NCI-H1048 (cell line): ENCODE results near the gene EPS8L2.

ENCODE experiments used
- DNase-seq: peaks from one replicate; lab custom pipeline; 2025; lab: John Stamatoyannopoulos, UW

Gene EPS8L2

GRCh38 chr11:763073-763463, 57.0 kb downstream of the EPS8L2 start:
- DNase-seq, result no peak

DNA sequence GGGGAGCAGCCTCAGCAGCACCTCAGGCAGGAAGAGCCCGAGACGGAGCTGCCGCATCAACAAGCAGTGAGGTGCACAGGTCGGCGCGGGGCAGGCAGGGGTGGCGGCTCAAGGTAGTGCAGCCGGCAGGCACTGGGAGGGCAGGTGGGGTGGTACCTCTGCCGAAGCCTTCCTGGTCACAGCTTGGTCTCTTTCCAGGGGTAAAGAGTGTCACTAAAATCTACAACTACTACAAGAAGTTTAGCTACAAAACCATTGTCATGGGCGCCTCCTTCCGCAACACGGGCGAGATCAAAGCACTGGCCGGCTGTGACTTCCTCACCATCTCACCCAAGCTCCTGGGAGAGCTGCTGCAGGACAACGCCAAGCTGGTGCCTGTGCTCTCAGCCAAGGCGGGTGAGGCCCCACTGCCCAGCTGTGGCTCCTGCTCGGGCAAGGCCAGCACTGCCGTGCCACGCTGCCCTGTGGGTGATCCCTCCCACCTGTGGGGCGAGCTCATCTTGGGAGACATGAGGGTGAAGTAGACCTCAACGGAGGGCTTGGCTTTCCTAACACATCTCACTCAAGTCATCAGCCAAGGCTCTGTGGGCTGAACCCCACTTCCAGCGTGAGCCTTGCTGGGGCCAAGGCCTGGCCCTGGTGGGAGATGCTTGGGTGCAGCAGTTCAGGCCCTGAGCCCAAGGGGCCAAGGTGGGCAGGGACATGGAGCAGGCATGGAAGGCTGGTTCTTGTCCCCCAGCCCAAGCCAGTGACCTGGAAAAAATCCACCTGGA, 57.7 kb downstream of the EPS8L2 start:
- no peak for DNase-seq

GRCh38 chr11:764322-765024, 58.4 kb downstream of the EPS8L2 start:
- DNase-seq, result no peak

GRCh38 chr11:765025-765801, 59.2 kb downstream of the EPS8L2 start:
- DNase-seq, result no peak

DNA sequence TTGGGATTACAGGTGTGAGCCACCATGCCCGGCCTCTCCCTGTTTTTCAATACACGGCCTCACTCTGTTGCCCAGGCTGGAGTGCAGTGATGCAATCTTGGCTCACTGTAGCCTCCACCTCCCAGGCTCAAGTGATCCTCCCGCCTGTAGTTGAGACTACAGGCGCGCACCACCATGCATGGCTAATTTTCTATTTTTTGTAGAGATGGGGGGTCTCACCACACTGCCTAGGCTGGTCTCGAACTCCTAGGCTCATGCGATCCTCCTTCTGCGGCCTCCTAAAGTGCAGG, 59.7 kb downstream of the EPS8L2 start:
- no peak for DNase-seq

DNA sequence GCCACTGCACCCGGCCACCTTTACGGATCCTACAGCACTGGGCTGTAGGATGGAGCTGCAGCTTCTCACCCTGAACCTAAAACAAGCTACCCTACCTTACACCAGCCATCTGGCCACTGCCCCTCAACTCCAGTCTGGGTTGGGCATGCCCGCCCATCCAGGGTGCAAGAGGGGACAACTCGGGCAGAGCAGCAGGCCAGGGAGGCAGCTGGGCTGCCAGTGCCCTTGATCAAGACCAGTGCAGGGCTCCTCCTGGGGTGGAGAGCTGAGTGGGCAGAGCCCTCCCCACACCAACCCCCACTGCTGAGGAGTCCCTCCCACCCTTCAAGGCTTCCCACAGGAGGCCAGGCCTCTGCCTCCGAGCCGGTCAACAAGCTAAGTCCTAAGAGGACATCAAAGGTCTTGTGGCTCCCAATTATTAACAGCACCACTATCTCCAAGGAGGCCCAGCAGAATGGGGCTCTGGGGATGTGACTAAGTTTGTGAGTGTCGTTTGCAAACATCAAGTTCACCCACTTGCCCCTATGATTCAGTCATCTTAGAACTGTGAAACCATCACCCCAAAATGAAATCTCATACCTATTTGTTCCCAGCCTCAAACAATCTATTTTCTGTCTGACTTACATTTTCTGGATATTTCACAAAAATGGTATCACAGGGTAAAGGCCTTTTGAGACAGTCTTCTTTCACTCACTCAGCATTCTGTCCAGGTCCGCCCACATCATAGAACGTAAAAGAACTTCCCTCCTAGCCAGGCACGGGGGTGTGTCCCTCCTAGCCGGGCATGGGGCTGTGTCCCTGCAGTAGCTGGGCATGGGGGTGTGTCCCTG, 60.3 kb downstream of the EPS8L2 start:
- no peak for DNase-seq

DNA sequence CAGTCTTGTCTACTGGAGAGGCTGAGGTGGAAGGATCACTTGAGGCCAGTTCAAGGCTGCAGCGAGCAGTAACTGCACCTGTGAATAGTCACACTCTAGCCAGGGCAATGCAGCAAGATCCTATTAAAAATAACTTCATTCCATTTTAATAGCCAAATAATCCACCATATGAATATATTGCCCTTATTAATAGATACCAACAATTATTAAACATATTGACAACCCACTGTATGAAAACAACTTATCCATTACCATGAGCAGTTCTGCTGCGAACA, 60.8 kb downstream of the EPS8L2 start:
- DNase-seq, result no peak

- DNase-seq, result no peak
Measured at GRCh38 chr11:767238-767637, 61.2 kb downstream of the EPS8L2 start.

DNA sequence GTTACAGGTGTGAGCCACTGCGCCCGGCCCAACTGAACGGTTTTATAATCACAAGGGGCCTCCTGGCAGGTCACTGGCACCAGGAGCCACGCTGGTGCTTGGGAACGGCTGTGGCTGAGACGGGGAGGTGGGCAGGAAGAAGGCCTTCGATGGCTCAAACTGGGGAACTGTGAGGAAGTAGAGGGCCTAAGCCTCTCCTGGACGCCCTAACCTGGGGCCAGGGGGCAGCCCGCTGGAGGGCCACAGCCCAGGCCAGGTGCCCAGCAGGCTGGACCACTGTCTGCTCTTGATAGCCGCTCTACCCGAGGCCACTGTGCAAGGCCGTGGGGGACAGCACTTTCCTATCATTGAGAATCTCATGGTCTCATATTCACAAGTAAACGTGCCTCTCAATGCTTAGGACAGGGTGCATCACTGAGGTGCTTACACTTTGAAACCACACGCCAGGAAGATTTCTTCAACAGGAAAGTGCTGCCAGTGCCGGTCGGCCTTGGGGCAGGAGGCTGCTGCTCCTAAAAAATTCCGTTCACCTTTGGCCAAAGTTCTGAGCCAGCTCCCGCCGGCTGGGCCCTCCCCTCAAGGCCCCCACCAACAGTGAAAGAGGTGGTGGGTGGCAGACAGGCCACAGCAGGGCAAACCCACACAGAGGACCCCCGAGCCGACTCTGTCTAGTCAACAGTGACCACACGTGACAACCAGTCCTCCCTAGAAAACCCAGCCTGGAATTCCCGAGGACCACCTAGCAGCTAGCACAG, 64.0 kb downstream of the EPS8L2 start:
- no peak for DNase-seq

DNA sequence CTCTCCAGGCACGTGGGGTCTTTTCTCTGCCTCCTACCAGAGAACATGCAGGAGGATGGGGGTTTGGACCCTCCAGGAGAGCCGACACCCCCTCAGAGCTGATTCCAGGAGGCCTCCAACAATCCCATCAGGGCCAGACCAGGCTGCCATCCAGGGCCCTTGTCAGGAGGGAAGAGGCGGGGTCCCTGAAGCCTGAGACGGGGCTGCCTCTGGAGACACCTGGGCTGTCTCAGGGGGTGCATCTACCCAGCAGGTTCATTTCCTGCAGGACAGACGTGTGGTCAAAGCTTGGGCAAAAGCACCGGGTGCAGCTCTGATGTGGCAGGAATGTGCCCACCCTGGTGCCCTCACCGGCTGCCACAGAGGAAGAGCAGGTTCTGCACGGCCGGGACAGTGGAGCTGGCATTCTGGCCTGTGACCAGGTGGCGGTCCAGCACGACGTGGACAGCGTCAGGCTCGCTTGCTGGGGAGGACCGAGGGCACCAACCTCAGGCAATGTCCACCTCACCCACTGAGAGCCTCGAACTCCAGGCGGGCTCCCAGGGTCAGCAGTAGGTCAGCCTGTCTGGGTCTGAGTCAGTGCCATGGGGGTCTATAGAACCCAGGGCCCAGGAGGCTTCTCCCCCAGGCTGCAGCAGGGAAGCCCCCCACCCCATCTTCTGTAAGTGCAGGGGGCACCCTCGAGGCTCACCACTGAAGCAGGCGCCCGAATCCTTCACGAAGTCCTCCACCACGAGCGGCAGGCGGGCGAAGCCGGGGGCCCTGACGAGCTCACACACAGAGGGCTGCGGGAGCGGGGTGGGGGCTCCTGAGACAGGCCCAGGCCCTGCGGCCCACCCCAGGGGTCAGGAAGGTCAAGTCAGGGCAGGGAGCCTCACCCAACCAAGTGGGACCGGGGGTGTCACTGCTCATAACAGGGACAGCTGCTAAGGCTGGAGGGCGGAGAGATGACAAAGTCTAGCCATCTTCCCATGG, 64.9 kb downstream of the EPS8L2 start:
- DNase-seq, result no peak

DNA sequence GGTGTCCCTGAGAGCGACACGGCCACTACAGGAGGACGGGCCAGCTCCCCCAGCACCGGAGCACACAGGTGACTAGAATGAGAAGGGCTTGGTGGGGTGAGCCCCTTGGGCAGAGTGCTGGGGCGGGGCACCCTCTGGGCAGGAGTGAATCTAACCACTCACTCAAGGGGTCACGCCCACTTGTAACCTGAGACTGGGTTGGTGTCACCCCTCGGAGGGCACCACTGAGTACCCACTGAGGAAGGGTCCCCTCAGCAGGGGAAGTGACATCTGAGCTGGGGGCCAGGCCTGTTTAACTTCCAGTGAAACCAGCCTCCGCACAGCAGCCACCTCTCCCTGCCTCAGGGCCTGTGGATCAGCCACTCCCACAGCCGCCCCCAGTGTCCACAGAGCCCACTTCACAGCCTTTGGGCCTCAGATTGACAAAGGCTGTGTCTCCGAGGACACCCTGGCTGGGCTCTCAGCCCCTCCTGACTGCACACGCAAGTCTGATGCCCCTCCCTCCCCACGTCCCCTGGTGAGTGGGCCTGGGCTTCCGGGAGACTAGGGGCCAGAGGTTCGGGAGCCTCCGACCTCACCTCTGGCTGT, 65.7 kb downstream of the EPS8L2 start:
- no peak for DNase-seq

- DNase-seq, result no peak
Measured at GRCh38 chr11:772429-773390, 66.7 kb downstream of the EPS8L2 start.

- DNase-seq, result no peak
Measured at GRCh38 chr11:773425-773824, 67.4 kb downstream of the EPS8L2 start.

DNA sequence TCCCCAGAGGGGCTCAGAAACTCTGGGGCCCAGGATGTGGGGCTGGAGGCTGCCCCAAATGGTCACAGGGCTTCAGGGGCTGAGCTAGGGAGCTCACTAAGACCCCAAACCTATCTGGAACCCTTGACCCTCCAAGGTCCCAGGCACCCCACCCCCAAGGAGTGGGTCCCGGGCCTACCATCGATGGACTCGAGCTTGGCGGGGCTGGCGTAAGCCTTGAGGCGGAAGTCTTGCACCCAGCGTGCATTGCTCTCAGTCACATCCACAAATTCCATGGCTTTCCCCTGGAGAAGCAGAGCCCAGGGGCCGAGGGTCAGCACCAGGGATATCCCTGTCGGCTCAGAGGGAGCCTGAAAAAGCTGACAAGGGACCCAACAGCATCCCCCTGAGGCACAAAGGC, 67.8 kb downstream of the EPS8L2 start:
- no peak for DNase-seq

- no peak for DNase-seq
Measured at GRCh38 chr11:774873-775592, 69.0 kb downstream of the EPS8L2 start.

DNA sequence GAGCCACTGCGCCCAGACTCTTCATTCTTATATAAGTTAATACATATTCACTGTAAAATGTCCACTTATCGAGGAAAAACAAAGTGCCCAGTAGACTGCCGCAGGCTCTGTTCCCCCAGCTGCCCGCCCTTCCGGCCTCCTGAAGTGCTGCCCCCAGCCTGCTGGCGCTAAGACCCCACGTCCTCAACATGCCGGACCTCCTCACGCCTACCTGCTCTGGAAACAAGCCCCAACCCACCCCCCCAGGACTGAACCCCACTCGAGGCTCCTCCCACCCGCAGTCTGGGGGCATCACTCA, 70.2 kb downstream of the EPS8L2 start:
- DNase-seq, result no peak

- DNase-seq, result no peak
Measured at GRCh38 chr11:776561-777287, 70.7 kb downstream of the EPS8L2 start.
